Measurements from ENCODE around the gene RAB3A. TPM values are rescaled to one million over a fixed set of nuclear protein-coding genes. Genes with fewer than 3 reads are reported as not detected.
A peak's percentile ranks its signal among the peaks of the same experiment; 100 is the strongest.

Gene RAB3A
- total and polyA plus RNA-seq, 2 experiments from 2014 or later, result 1.4 to 1.9 TPM

DNA sequence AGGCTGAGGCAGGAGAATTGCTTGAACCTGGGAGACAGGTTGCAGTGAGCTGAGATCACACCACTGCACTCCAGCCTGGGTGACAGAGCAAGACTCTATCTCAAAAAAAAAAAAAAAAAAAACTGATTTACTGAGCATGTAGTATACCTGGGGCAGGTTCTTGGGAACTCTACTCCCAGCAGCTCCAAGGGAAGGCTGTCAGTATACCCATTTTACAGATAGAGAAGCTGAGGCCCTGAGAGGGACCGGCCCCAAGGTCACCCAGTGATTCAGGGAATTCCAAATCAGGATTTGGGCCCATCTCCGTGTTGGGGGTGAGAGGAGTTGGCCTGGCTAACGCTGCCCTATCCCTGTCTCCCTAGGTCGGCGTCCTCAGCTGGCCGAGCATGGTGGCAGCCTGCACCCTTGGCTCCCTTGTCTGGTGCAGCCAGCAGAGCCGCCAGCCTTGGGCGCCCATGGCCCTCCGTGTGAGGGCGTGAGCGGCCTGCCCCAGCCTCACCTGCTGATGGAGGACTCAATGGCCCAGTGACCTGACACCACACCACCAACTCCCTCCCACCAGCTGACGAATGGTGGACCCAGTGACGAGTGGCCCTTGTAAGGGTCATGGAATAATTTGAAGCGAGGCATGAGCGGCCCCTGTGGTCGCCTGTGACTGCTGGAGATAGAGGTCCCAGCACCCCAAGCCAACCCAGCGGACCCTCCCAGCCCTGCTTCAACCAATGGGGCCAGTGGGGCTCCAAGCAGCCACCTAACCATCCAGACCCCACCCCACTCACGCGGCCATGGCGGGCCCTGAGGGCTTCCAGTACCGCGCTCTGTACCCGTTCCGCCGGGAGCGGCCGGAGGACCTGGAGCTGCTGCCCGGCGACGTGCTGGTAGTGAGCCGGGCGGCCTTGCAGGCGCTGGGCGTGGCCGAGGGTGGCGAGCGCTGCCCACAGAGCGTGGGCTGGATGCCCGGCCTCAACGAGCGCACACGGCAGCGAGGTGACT, 48.5 kb downstream of the RAB3A start:
- H3K9me3 ChIP-seq (ENCODE audit: low read depth), result no peaks in the 10 kb centered on the region
- 96 to 97% methylated on average over 21 to 37 of the region's 43 CpGs for WGBS, 2 experiments (ENCODE audit: low coverage in 1 of 2, low lambda C conversion rate in 2 of 2, missing lambda C conversion rate in 2 of 2)
- no peak overlapping the region for H3K4me3 ChIP-seq
- H2AFZ ChIP-seq, result no peak overlapping the region
- H3K9ac ChIP-seq, result no peak overlapping the region
- no peaks in the 10 kb centered on the region for H3K36me3 ChIP-seq (ENCODE audit: low read depth)
- H3K27ac ChIP-seq, result no peak overlapping the region
- H4K20me1 ChIP-seq (ENCODE audit: insufficient read depth), result no peaks in the 10 kb centered on the region
- H3K27me3 ChIP-seq (replicated peaks; ENCODE audit: insufficient read depth), result no peaks in the 10 kb centered on the region
- H3K4me2 ChIP-seq (ENCODE audit: unreplicated experiment), result no peak overlapping the region
- no peaks in the 10 kb centered on the region for H3K9me2 ChIP-seq (ENCODE audit: insufficient read depth)
- TF ChIP-seq EZH2 (IDR thresholded peaks at IDR 0.05; ENCODE audit: insufficient read depth, poor library complexity, severe bottlenecking) (no peak), EZH2phosphoT487 (IDR thresholded peaks at IDR 0.05; ENCODE audit: insufficient read depth, low read depth) (no peak)
- peaks cover 10% of the 10 kb centered on the region for H3K4me1 ChIP-seq (ENCODE audit: insufficient read depth)
- DNase-seq, result no peak
- in situ Hi-C loops (cut with MboI), result no loop called here
- peaks cover 14% of the 10 kb centered on the region for H3F3A ChIP-seq (ENCODE audit: insufficient read depth)
- H3K79me2 ChIP-seq (ENCODE audit: insufficient read depth), result peaks cover 24% of the 10 kb centered on the region

DNA sequence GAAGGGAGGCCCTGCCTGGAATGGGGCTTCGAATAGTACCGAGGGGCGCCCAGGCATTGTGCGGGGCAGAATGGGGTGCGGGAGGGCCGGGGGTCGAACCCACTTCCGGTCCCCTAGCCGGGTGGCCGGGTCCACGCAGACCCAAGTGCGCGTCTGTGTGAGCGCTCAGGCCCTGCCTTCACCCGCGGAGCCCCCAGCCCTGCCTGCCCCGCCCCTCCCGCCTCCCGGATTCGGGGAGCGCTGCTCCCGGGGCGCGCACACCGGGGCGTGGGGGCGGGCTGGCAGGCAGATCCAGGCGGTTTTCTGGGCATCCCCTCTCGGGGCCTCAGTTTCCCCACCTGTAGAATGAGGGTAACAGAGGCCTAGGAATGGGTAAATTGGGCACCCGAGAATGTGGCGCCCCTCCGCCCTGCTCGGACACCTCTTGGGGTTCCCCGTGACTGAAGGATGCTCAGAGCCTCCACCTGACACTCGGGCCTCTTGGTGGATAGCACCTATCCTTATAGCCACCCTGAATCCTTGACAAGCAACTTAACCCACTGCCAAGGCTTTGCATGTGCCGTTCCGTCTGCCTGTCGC, 50.2 kb downstream of the RAB3A start:
- Histone ChIP-seq H3K9me2 (ENCODE audit: insufficient read depth) (no peaks in the 10 kb centered on the region), H4K20me1 (ENCODE audit: insufficient read depth) (no peaks in the 10 kb centered on the region), H3K4me1 (ENCODE audit: insufficient read depth) (peaks cover 10% of the 10 kb centered on the region), H3K36me3 (ENCODE audit: low read depth) (no peaks in the 10 kb centered on the region), H3K79me2 (ENCODE audit: insufficient read depth) (peaks cover 24% of the 10 kb centered on the region), H3K9ac (peak overlapping the region; percentile 87), H2AFZ (peak overlapping the region; percentile 76), H3K4me3 (peak overlapping the region; percentile 84), H3K27ac (peak overlapping the region; percentile 82), H3F3A (ENCODE audit: insufficient read depth) (peaks cover 14% of the 10 kb centered on the region), H3K27me3 (replicated peaks; ENCODE audit: insufficient read depth) (no peaks in the 10 kb centered on the region), H3K9me3 (ENCODE audit: low read depth) (no peaks in the 10 kb centered on the region), H3K4me2 (ENCODE audit: unreplicated experiment) (peak overlapping the region; percentile 92)
- peak; percentile 51 for DNase-seq
- in situ Hi-C loops (cut with MboI), result no loop called here
- TF ChIP-seq EZH2 (IDR thresholded peaks at IDR 0.05; ENCODE audit: insufficient read depth, poor library complexity, severe bottlenecking) (no peak), EZH2phosphoT487 (IDR thresholded peaks at IDR 0.05; ENCODE audit: insufficient read depth, low read depth) (no peak)
- WGBS, 2 experiments (ENCODE audit: low coverage in 1 of 2, low lambda C conversion rate in 2 of 2, missing lambda C conversion rate in 2 of 2), result 0 to 1% methylated on average over 18 to 29 of the region's 38 CpGs

DNA sequence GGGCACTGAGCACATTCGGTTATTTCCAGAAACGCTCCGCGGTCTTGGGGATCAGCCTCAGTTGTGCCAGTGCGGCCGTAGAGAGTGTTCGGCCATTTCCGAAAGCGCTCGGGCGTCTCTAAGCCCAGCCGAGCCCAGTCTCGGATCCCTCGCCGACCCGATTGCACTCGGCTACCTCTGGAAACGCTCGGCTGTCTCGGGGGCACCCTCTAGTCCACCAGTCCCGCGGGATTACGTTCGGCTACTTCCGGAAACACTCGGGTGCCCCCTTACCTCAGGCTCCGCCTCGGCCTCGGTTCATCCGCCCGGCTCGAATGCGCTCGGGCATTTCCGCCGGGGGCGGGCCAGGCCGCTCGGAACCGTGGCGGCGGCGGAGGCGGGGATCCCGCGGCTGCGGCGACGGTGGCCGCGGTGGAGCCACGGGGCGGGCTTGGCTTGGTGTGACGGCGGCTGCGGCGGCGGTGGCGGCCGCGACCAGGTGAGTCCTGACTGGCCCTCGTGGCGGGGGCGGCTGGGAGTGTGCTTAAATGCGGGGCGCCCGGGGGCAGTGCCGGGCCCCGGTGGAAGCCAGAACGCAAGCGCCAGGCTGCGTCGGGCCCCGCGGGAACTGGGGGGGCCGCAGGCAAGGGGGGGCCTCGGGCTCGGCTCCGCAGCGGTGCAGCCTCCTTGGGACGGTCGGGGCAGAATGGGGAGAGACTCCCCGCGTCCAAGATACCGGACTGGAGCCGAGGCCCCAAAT, 50.9 kb downstream of the RAB3A start, which contains the start of gene PIK3R2:
TSS of gene PIK3R2 (plus strand) at position 347 of the 739 bp plus-strand sequence. CDS start 2,717 bp downstream, outside the sequence.
- H2AFZ ChIP-seq, result peak within 1 kb of the TSS; percentile 79
- peaks cover 24% of the 10 kb centered on the region for H3K79me2 ChIP-seq (ENCODE audit: insufficient read depth)
- no peaks in the 10 kb centered on the region for H3K36me3 ChIP-seq (ENCODE audit: low read depth)
- no peaks in the 10 kb centered on the region for H3K9me3 ChIP-seq (ENCODE audit: low read depth)
- TF ChIP-seq EZH2phosphoT487 (IDR thresholded peaks at IDR 0.05; ENCODE audit: insufficient read depth, low read depth) (no peak), EZH2 (IDR thresholded peaks at IDR 0.05; ENCODE audit: insufficient read depth, poor library complexity, severe bottlenecking) (no peak)
- H3K4me3 ChIP-seq, result peak within 1 kb of the TSS; percentile 84
- H3K27me3 ChIP-seq (replicated peaks; ENCODE audit: insufficient read depth), result no peaks in the 10 kb centered on the region
- H3K9me2 ChIP-seq (ENCODE audit: insufficient read depth), result no peaks in the 10 kb centered on the region
- H4K20me1 ChIP-seq (ENCODE audit: insufficient read depth), result no peaks in the 10 kb centered on the region
- peak within 1 kb of the TSS; percentile 87 for H3K9ac ChIP-seq
- peaks cover 10% of the 10 kb centered on the region for H3K4me1 ChIP-seq (ENCODE audit: insufficient read depth)
- DNase-seq, result peak; percentile 99
- peak within 1 kb of the TSS; percentile 92 for H3K4me2 ChIP-seq (ENCODE audit: unreplicated experiment)
- in situ Hi-C loops (cut with MboI), result no loop called here
- H3K27ac ChIP-seq, result peak within 1 kb of the TSS; percentile 82
- peaks cover 14% of the 10 kb centered on the region for H3F3A ChIP-seq (ENCODE audit: insufficient read depth)
- 0 to 1% methylated on average over 63 to 85 of the region's 86 CpGs for WGBS, 2 experiments (ENCODE audit: low coverage in 1 of 2, low lambda C conversion rate in 2 of 2, missing lambda C conversion rate in 2 of 2)

DNA sequence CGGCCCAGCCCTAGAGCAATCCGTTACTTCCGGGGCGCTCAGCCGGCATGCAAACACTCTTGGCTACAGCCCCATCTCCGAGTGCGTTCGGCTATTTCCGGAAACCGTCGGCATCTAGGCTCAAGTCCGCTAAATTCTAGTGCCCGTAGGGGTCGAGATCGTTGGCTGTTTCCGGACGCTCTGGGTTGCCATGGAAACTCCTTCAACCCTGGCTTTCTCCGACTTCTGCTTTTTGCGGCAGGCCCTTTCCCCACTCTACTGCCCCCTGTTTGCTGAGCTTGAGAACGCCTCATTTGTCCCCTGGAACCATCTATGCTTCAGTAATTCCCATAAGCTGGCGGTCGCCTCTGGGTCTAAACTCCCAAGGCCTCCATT, 51.4 kb downstream of the RAB3A start:
- peak; percentile 96 for DNase-seq
- WGBS, 2 experiments (ENCODE audit: low coverage in 1 of 2, low lambda C conversion rate in 2 of 2, missing lambda C conversion rate in 2 of 2), result 0 to 1% methylated on average over 22 of the region's 22 CpGs

More for the DNA sequence above, 51.4 kb downstream of the RAB3A start:
- no peak for TF ChIP-seq EZH2phosphoT487 (IDR thresholded peaks at IDR 0.05; ENCODE audit: insufficient read depth, low read depth)
- no peak for TF ChIP-seq EZH2 (IDR thresholded peaks at IDR 0.05; ENCODE audit: insufficient read depth, poor library complexity, severe bottlenecking)
- Histone ChIP-seq H3K4me2 (ENCODE audit: unreplicated experiment) (peak overlapping the region; percentile 78), H3K9me3 (ENCODE audit: low read depth) (no peaks in the 10 kb centered on the region), H2AFZ (peak overlapping the region; percentile 79), H3K4me3 (peak overlapping the region; percentile 84), H3K4me1 (ENCODE audit: insufficient read depth) (peaks cover 10% of the 10 kb centered on the region), H3K27ac (peak overlapping the region; percentile 82), H4K20me1 (ENCODE audit: insufficient read depth) (no peaks in the 10 kb centered on the region), H3K36me3 (ENCODE audit: low read depth) (no peaks in the 10 kb centered on the region), H3K9ac (peak overlapping the region; percentile 87), H3F3A (ENCODE audit: insufficient read depth) (peaks cover 14% of the 10 kb centered on the region), H3K27me3 (replicated peaks; ENCODE audit: insufficient read depth) (no peaks in the 10 kb centered on the region), H3K9me2 (ENCODE audit: insufficient read depth) (no peaks in the 10 kb centered on the region), H3K79me2 (ENCODE audit: insufficient read depth) (peaks cover 24% of the 10 kb centered on the region)
- in situ Hi-C loops (cut with MboI), result no loop called here

Measured in GM23248 (cell line).